Measurements from ENCODE around the gene PRKG1. TPM values are rescaled to one million over a fixed set of nuclear protein-coding genes. Genes with fewer than 3 reads are reported as not detected.

PRKG1 gene
- total RNA-seq, 2 donors from 2014 or later, result 1.3 to 2.7 TPM

- H3K4me3 Mint-ChIP-seq, result no peak overlapping the region
- Histone ChIP-seq H3K9me3 (ENCODE audit: control insufficient read depth, low read length) (no peaks in the 10 kb centered on the region), H3K9ac (ENCODE audit: extremely low read depth, low read length, poor library complexity, severe bottlenecking) (no peak overlapping the region), H3K4me1 (ENCODE audit: control insufficient read depth, insufficient read depth, low read length) (no peaks in the 10 kb centered on the region), H3K27ac (ENCODE audit: low read depth, low read length) (no peak overlapping the region), H3K36me3 (ENCODE audit: control insufficient read depth, insufficient read depth, low read length) (no peaks in the 10 kb centered on the region), H3K27me3 (ENCODE audit: control insufficient read depth, insufficient read depth, low read length, poor library complexity, severe bottlenecking) (no peaks in the 10 kb centered on the region), H3K4me3 (ENCODE audit: low read length) (no peak overlapping the region)
- no peak overlapping the region for H3K27ac Mint-ChIP-seq
- H3K27me3 Mint-ChIP-seq (ENCODE audit: insufficient read depth), result no peaks in the 10 kb centered on the region
- TF ChIP-seq, protein P1, sequence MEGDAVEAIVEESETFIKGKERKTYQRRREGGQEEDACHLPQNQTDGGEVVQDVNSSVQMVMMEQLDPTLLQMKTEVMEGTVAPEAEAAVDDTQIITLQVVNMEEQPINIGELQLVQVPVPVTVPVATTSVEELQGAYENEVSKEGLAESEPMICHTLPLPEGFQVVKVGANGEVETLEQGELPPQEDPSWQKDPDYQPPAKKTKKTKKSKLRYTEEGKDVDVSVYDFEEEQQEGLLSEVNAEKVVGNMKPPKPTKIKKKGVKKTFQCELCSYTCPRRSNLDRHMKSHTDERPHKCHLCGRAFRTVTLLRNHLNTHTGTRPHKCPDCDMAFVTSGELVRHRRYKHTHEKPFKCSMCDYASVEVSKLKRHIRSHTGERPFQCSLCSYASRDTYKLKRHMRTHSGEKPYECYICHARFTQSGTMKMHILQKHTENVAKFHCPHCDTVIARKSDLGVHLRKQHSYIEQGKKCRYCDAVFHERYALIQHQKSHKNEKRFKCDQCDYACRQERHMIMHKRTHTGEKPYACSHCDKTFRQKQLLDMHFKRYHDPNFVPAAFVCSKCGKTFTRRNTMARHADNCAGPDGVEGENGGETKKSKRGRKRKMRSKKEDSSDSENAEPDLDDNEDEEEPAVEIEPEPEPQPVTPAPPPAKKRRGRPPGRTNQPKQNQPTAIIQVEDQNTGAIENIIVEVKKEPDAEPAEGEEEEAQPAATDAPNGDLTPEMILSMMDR (conservative IDR thresholded peaks at IDR 0.05), result no peak
- DNase-seq, result no peak
- H3K9me3 Mint-ChIP-seq, result peaks cover 7% of the 10 kb centered on the region
- 93 to 99% methylated on average over 2 to 4 of the region's 4 CpGs for WGBS, 2 experiments (ENCODE audit: insufficient coverage in 1 of 2, insufficient read length in 1 of 2)
- H3K4me1 Mint-ChIP-seq, result peaks cover 3% of the 10 kb centered on the region
- no peaks in the 10 kb centered on the region for H3K36me3 Mint-ChIP-seq (ENCODE audit: low read depth)
Observed at GRCh38 chr10:51760864-51761640, 686.8 kb downstream of the PRKG1 start.

- H3K4me1 Mint-ChIP-seq, result peaks cover 3% of the 10 kb centered on the region
- Histone ChIP-seq H3K9ac (ENCODE audit: extremely low read depth, low read length, poor library complexity, severe bottlenecking) (no peak overlapping the region), H3K4me1 (ENCODE audit: control insufficient read depth, insufficient read depth, low read length) (no peaks in the 10 kb centered on the region), H3K9me3 (ENCODE audit: control insufficient read depth, low read length) (no peaks in the 10 kb centered on the region), H3K4me3 (ENCODE audit: low read length) (no peak overlapping the region), H3K36me3 (ENCODE audit: control insufficient read depth, insufficient read depth, low read length) (no peaks in the 10 kb centered on the region), H3K27ac (ENCODE audit: low read depth, low read length) (no peak overlapping the region), H3K27me3 (ENCODE audit: control insufficient read depth, insufficient read depth, low read length, poor library complexity, severe bottlenecking) (no peaks in the 10 kb centered on the region)
- DNase-seq, result no peak
- H3K4me3 Mint-ChIP-seq, result no peak overlapping the region
- no peak overlapping the region for H3K27ac Mint-ChIP-seq
- no peaks in the 10 kb centered on the region for H3K36me3 Mint-ChIP-seq (ENCODE audit: low read depth)
- no peaks in the 10 kb centered on the region for H3K27me3 Mint-ChIP-seq (ENCODE audit: insufficient read depth)
- peaks cover 11% of the 10 kb centered on the region for H3K9me3 Mint-ChIP-seq
- TF ChIP-seq, protein P1 (conservative IDR thresholded peaks at IDR 0.05), result no peak
Observed at GRCh38 chr10:51763746-51764145, 689.5 kb downstream of the PRKG1 start.

- no peak overlapping the region for H3K9ac ChIP-seq (ENCODE audit: extremely low read depth, low read length, poor library complexity, severe bottlenecking)
- WGBS, 2 experiments (ENCODE audit: insufficient coverage in 1 of 2, insufficient read length in 1 of 2), result 92% methylated on average over 1 of the region's 1 CpG; no CpG with 5 or more reads in 1 of the 2 experiments
- Mint-ChIP-seq H3K27ac (no peak overlapping the region), H3K27me3 (ENCODE audit: insufficient read depth) (no peaks in the 10 kb centered on the region), H3K4me3 (no peak overlapping the region), H3K4me1 (peaks cover 3% of the 10 kb centered on the region), H3K9me3 (peaks cover 11% of the 10 kb centered on the region), H3K36me3 (ENCODE audit: low read depth) (no peaks in the 10 kb centered on the region)
- H3K27ac ChIP-seq (ENCODE audit: low read depth, low read length), result no peak overlapping the region
- H3K9me3 ChIP-seq (ENCODE audit: control insufficient read depth, low read length), result no peaks in the 10 kb centered on the region
- DNase-seq, result no peak
- H3K4me3 ChIP-seq (ENCODE audit: low read length), result no peak overlapping the region
- TF ChIP-seq, protein P1 (conservative IDR thresholded peaks at IDR 0.05), result no peak
- no peaks in the 10 kb centered on the region for H3K36me3 ChIP-seq (ENCODE audit: control insufficient read depth, insufficient read depth, low read length)
- H3K4me1 ChIP-seq (ENCODE audit: control insufficient read depth, insufficient read depth, low read length), result no peaks in the 10 kb centered on the region
- H3K27me3 ChIP-seq (ENCODE audit: control insufficient read depth, insufficient read depth, low read length, poor library complexity, severe bottlenecking), result no peaks in the 10 kb centered on the region
Observed at GRCh38 chr10:51765284-51765971, 691.1 kb downstream of the PRKG1 start.
